Panc1 (cell line): ENCODE measurements around the gene PAQR4.

Experiments
- POLR2AphosphoS5 ChIP-seq: IDR thresholded peaks from 2 replicates; pipeline ENCODE4 v1.6.1; 2012; ENCODE audit warnings: mild to moderate bottlenecking, low read depth, low read length, moderate library complexity
- SIN3A ChIP-seq: IDR thresholded peaks from 2 replicates; pipeline ENCODE4 v1.6.1; 2012; ENCODE audit warnings: low read depth, mild to moderate bottlenecking, low read length, moderate library complexity, borderline replicate concordance; ENCODE audit not compliant: insufficient read depth
- TF ChIP-seq, protein P1 (sequence below): fragments of 450-650 bp; IDR thresholded peaks from 2 replicates; pipeline ENCODE4 v1.5.1; 2017; ENCODE audit warnings: mild to moderate bottlenecking

DNA sequence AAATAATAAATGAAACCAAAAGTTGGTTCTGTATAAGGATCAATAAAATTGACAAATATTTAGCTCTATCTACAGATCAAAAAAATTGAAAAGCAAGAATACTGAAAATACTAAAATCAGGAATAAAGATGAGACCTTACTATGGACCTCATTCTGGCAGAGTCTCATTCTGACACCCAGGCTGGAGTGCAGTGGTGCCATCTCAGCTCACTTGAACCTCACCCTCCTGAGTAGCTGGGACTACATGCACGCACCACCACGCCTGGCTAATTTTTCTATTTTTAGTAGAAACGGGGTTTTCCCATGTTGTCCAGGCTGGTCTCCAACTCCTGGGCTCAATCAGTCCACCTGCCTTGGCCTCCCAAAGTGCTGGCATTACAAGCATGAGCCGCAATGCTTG is 27.1 kb upstream of the PAQR4 start:
- TF ChIP-seq, protein P1, sequence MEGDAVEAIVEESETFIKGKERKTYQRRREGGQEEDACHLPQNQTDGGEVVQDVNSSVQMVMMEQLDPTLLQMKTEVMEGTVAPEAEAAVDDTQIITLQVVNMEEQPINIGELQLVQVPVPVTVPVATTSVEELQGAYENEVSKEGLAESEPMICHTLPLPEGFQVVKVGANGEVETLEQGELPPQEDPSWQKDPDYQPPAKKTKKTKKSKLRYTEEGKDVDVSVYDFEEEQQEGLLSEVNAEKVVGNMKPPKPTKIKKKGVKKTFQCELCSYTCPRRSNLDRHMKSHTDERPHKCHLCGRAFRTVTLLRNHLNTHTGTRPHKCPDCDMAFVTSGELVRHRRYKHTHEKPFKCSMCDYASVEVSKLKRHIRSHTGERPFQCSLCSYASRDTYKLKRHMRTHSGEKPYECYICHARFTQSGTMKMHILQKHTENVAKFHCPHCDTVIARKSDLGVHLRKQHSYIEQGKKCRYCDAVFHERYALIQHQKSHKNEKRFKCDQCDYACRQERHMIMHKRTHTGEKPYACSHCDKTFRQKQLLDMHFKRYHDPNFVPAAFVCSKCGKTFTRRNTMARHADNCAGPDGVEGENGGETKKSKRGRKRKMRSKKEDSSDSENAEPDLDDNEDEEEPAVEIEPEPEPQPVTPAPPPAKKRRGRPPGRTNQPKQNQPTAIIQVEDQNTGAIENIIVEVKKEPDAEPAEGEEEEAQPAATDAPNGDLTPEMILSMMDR = no peak
- TF ChIP-seq POLR2AphosphoS5 (no peak), SIN3A (no peak)
